Activated CD4-positive, alpha-beta T cell treated with anti-CD3 and anti-CD28 coated beads for 48 hours (primary cell): Measurements from ENCODE around the gene KCNT1.
A peak's percentile ranks its signal among the peaks of the same experiment; 100 is the strongest.

Experiments
- DNase-seq: peaks from one replicate; pipeline ENCODE4 v3.0.0-alpha.2; 2020

The KCNT1 gene

DNA sequence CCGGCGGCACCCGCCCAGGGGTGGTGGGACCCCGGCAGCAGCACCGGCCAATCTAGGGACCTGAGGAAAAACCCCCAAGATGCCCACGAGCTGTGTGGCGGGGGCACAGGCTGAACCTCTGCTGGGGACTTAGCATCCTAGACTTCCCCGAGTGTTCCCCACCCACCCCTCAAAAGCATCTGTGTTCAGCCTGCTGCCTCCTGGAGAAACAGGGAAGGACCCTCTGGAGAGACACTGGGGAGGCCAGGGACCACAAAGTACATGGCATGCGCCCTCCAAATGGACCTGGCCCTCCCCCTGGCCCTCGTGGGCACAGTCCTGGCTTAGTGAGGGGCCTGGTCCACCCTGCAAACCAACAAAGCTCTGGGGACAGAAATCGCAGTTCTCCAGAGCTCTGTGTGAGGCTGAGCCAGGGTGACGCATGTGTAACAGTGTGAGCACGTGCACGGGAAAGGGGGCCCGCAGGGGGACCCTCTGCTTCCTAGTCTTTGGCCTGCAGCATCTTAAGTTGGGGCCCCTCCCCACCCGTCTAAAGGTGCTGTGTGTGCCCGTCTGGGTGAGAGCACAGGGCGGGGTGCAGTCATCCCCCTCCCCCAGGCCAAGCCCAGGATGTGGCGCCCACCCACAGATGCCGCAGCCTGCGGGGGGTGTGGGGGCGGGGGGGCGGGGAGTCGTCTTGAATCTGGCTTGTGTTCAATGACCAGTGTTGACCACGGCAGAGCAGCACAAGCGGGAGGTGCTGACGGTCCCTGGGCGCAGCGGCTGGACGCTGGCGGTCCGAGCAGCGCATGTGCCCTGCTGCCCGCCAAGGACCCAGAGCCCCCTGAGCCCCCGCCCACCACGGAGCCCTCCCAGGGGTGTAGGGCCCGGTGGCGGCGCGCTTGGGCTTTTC lies 672 bp upstream of the KCNT1 start:
- peak; percentile 9 for DNase-seq

DNA sequence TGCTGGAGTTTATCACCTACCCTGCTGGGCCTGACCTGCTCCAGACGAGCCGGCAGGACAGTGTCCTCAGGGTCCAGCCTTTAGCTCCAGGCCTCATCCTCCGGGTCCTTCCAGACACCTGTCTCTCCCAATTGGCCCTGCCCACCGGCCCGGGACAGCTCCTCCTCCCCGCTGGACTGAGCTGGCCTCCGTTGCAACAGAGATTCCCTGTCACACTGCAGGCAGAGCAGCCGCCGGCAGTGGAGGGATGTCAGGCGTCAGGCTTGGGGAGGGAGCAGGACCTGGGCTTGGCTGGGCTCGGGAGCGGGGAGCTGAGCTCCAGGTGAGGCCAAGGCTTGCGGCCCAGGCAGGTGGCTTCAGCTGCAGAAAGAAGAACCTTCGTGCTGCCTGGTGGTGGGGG lies 1.7 kb downstream of the KCNT1 start:
- no peak for DNase-seq

- no peak for DNase-seq
Measured at GRCh38 chr9:135704483-135704882, 2.5 kb downstream of the KCNT1 start.

GRCh38 chr9:135705376-135705775 lies 3.4 kb downstream of the KCNT1 start:
- no peak for DNase-seq

DNA sequence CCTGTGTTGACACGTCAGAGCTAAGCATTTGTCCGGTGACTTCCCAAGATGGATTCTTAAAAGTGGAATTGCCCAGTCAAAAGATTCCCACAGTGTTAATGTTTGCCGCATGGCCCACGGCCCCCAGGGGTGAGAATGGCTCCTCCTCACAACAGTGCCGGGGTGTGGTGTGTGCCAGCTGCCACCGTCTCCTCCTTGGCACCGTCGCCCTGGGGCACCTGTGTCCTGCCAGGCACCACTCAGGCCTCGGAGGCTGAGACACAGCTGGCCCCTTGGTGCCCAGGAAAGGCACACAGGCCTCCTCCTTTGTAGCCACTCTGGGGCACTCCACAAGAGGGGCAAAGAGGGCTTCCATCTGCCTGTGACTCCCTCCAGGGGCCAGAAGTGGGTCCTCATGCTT lies 4.3 kb downstream of the KCNT1 start:
- DNase-seq, result no peak

- DNase-seq, result no peak
Measured at GRCh38 chr9:135707252-135708138, 5.5 kb downstream of the KCNT1 start.

DNA sequence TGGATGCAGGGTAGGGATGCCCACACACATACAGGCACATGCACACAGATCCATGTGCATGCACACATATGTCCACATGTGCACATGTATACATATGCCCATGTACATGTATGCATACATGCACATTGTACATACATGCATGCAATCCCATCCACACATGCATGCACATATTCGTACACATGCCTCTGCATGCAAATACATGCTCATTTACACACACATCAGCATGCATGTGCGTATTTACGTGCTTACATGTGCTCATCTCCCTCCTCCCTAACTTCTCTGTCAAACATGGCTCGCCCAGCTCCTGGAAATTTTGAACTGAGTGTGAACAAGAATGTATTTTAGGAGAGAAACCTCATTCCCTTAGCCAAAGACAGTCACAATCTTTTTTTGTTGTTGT lies 6.2 kb downstream of the KCNT1 start:
- DNase-seq, result no peak

DNA sequence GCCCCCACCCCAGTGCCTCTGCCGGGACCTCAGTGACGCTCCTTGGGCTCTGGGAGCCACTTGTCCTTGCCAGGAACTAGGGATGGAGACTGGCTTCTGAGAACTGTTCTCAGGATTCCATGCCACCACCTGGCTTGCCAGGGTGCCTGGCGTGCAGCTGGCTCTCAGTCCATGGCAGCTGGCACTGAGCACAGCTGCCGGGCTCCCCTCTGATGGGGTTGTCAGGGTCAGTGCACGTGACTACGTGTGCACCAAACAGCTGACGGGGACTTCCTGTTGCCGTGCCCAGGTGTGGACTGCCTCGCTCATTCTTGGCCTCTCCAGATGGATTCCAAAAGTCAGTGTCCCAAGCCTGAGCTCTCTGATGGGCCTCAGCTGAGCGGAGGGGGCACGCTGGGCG lies 9.4 kb downstream of the KCNT1 start:
- no peak for DNase-seq

DNA sequence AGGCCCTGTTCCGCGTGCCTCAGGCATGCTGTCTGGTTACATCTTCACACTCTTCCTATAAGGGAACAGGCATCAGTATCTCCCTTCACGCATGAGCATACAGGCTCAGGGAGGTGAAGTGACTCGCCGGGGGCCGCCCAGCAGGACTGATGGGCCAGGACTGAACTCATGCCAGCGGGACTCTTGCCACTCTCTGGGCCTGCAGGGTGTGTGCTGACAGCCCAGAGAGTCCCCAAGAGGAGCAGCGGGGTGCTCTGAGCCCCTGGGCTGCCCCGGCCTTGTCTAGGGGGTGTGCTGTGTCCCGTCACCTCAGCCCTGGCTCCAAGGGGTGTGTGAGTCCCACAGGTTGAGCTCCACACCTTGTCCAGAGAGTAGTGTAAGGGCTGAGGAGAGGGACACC lies 9.9 kb downstream of the KCNT1 start:
- DNase-seq, result no peak

GRCh38 chr9:135712613-135713295 lies 10.8 kb downstream of the KCNT1 start:
- no peak for DNase-seq

GRCh38 chr9:135714242-135715055 lies 12.5 kb downstream of the KCNT1 start:
- DNase-seq, result no peak

- no peak for DNase-seq
Measured at GRCh38 chr9:135715056-135715595, 13.1 kb downstream of the KCNT1 start.

GRCh38 chr9:135716045-135716444 lies 14.1 kb downstream of the KCNT1 start:
- DNase-seq, result no peak

DNA sequence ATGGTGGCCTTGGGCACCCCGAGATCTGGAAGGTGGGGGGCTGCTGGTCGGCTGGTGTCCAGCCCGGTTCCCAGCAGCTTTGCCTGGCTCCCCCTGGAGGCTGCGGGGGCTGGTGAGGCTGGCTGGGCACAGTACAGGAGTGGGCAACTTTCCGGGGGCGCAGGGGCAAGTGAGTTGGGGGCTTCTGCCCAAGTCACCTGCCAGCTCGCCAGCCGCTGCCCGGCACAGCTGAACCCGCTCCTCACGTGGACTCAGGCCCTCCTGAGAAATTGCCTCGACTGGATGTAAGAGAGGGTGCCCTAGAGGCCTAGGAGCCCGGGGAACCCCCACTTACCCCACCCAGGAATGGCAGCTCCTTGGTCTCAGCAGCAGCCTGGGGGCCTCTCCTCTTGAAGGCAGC lies 15.4 kb downstream of the KCNT1 start:
- no peak for DNase-seq

GRCh38 chr9:135718616-135719015 lies 16.6 kb downstream of the KCNT1 start:
- DNase-seq, result no peak

- no peak for DNase-seq
Measured at GRCh38 chr9:135719472-135719871, 17.5 kb downstream of the KCNT1 start.

DNA sequence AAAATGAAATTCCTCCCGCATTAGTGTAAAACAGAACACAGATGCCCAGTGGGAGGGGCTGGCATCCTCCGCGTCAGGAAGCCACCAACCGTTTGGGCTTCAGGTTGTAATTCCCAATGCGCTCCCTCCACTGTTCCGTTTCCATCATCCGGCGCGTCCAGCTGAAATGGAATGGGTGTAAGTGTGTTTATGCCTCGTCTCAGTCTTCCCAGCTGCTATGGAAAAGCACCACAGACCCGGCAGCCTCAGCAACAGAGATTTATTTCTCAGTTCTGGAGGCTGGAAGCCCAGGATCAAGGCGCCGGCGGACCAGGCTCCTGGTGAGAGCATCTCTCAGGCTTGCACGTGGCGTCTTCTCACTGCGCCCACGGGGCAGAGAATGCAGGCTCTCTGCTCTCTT lies 20.4 kb downstream of the KCNT1 start:
- no peak for DNase-seq

- no peak for DNase-seq
Measured at GRCh38 chr9:135724186-135724787, 22.3 kb downstream of the KCNT1 start.

- DNase-seq, result no peak
Measured at GRCh38 chr9:135726138-135726853, 24.3 kb downstream of the KCNT1 start.

- no peak for DNase-seq
Measured at GRCh38 chr9:135727257-135727875, 25.4 kb downstream of the KCNT1 start.
